ENCODE results near the gene LIN7C. TPM values are rescaled to one million over a fixed set of nuclear protein-coding genes. Genes with fewer than 3 reads are reported as not detected.

The LIN7C gene
- total and polyA plus RNA-seq, 9 donors, result 7.0 to 39.0 (median 33.1) TPM

GRCh38 chr11:27460158-27460978 is 46.2 kb downstream of the LIN7C start:
- WGBS, 3 donors, result 88 to 92% (median 91%) methylated on average over 5 of the region's 5 CpGs

GRCh38 chr11:27459191-27459590 is 47.4 kb downstream of the LIN7C start:
- Histone ChIP-seq H3K36me3 (no peaks in the 10 kb centered on the region), H3K27ac (no peak overlapping the region), H3K27me3 (no peaks in the 10 kb centered on the region), H3K9me3 (no peaks in the 10 kb centered on the region), H3K4me3 (no peak overlapping the region), H3K4me1 (ENCODE audit: insufficient read depth) (peaks cover 8% of the 10 kb centered on the region)
- intact Hi-C loops (cut with DNase I), result no loop called here
- DNase-seq, result no peak
- TF ChIP-seq POLR2A (IDR thresholded peaks at IDR 0.05), result no peak
- no peak for TF ChIP-seq EP300 (IDR thresholded peaks at IDR 0.05)
- TF ChIP-seq, protein P1, sequence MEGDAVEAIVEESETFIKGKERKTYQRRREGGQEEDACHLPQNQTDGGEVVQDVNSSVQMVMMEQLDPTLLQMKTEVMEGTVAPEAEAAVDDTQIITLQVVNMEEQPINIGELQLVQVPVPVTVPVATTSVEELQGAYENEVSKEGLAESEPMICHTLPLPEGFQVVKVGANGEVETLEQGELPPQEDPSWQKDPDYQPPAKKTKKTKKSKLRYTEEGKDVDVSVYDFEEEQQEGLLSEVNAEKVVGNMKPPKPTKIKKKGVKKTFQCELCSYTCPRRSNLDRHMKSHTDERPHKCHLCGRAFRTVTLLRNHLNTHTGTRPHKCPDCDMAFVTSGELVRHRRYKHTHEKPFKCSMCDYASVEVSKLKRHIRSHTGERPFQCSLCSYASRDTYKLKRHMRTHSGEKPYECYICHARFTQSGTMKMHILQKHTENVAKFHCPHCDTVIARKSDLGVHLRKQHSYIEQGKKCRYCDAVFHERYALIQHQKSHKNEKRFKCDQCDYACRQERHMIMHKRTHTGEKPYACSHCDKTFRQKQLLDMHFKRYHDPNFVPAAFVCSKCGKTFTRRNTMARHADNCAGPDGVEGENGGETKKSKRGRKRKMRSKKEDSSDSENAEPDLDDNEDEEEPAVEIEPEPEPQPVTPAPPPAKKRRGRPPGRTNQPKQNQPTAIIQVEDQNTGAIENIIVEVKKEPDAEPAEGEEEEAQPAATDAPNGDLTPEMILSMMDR (IDR thresholded peaks at IDR 0.05), result no peak
- 85 to 90% (median 87%) methylated on average over 6 of the region's 6 CpGs for WGBS, 3 donors

More at GRCh38 chr11:27460158-27460978, 46.2 kb downstream of the LIN7C start:
- no peak for DNase-seq
- H3K36me3 ChIP-seq, result no peaks in the 10 kb centered on the region
- no peak overlapping the region for H3K27ac ChIP-seq
- H3K4me3 ChIP-seq, result no peak overlapping the region
- H3K27me3 ChIP-seq, result no peaks in the 10 kb centered on the region
- TF ChIP-seq EP300 (IDR thresholded peaks at IDR 0.05) (no peak), POLR2A (IDR thresholded peaks at IDR 0.05) (no peak)
- TF ChIP-seq, protein P1 (IDR thresholded peaks at IDR 0.05), result no peak
- intact Hi-C loops (cut with DNase I), result loop anchor here in 1 of 4 donors (10.0 kb wide), 1 partner anchor 46 kb away; no protein-coding TSS in a partner anchor
- peaks cover 8% of the 10 kb centered on the region for H3K4me1 ChIP-seq (ENCODE audit: insufficient read depth)
- H3K9me3 ChIP-seq, result no peaks in the 10 kb centered on the region

GRCh38 chr11:27458182-27458581 is 48.4 kb downstream of the LIN7C start:
- 91 to 92% (median 91%) methylated on average over 2 of the region's 2 CpGs for WGBS, 3 donors
- H3K9me3 ChIP-seq, result no peaks in the 10 kb centered on the region
- no peaks in the 10 kb centered on the region for H3K36me3 ChIP-seq
- intact Hi-C loops (cut with DNase I), result no loop called here
- no peaks in the 10 kb centered on the region for H3K27me3 ChIP-seq
- TF ChIP-seq POLR2A (IDR thresholded peaks at IDR 0.05) (no peak), EP300 (IDR thresholded peaks at IDR 0.05) (no peak)
- TF ChIP-seq, protein P1 (IDR thresholded peaks at IDR 0.05), result no peak
- no peak overlapping the region for H3K4me3 ChIP-seq
- no peak for DNase-seq
- peaks cover 4% of the 10 kb centered on the region for H3K4me1 ChIP-seq (ENCODE audit: insufficient read depth)
- no peak overlapping the region for H3K27ac ChIP-seq

DNA sequence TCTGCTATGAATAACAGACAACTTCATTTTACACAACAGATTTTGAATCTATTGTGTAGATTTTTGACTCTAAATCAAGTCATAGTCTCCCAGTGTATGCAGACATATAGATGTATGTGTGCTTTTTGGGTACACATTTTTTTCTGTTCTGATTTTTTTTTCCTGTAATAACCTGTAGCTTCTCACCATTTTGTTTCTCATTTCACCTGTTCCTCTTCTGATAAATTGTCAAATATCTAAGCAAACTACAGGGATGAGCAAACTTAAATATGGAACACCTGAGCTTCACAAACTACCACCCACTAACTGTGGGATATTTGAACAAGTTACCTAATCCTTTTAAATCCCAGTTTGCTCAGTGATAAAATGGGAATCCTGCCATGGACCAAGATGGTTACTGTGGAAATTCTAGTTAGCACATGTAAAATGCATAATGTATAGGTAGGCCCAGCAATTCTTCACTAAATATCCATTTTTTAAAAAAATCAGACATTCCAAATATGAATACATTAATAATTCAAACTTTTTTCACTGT is 49.7 kb downstream of the LIN7C start:
- no peaks in the 10 kb centered on the region for H3K9me3 ChIP-seq
- no peak for DNase-seq
- TF ChIP-seq POLR2A (IDR thresholded peaks at IDR 0.05) (no peak), EP300 (IDR thresholded peaks at IDR 0.05) (no peak)
- TF ChIP-seq, protein P1 (IDR thresholded peaks at IDR 0.05), result no peak
- H3K4me1 ChIP-seq (ENCODE audit: insufficient read depth), result peaks cover 5% of the 10 kb centered on the region
- H3K36me3 ChIP-seq, result no peaks in the 10 kb centered on the region
- H3K4me3 ChIP-seq, result no peak overlapping the region
- H3K27ac ChIP-seq, result no peak overlapping the region
- no peaks in the 10 kb centered on the region for H3K27me3 ChIP-seq
- intact Hi-C loops (cut with DNase I), result no loop called here
